Kidney (tissue), 14 donors: ENCODE data around the gene SLC7A14. TPM values are rescaled to one million over a fixed set of nuclear protein-coding genes. Genes with fewer than 3 reads are reported as not detected.

ENCODE experiments used
- DNase-seq, 5 donors: peaks; one replicate each; pipeline ENCODE4 v3.0.0-alpha.2; 2013 to 2020
- FAIRE-seq: peaks from 2 replicates; lab custom pipeline; 2012; peaks lifted over from hg19 to GRCh38; lab: Jason Lieb, UNC
- H3K27ac ChIP-seq, 2 donors: one replicate each; pipeline ENCODE4 v1.7.0; 2013; ENCODE audit warnings: low read depth in 2 of 2, low read length in 2 of 2, inconsistent platforms in 1 of 2
- H3K27me3 ChIP-seq: one replicate; pipeline ENCODE4 v1.7.1; 2013; ENCODE audit warnings: low read length, inconsistent platforms; ENCODE audit not compliant: control insufficient read depth, insufficient read depth
- H3K36me3 ChIP-seq, 3 donors: one replicate each; pipeline versions ENCODE4 v1.7.0 to v1.7.1; 2013; ENCODE audit warnings: low read length in 3 of 3, control low read depth in 1 of 3, inconsistent platforms in 1 of 3; ENCODE audit not compliant: insufficient read depth in 3 of 3, control insufficient read depth in 2 of 3
- H3K4me1 ChIP-seq, 3 donors: one replicate each; pipeline versions ENCODE4 v1.7.0 to v1.7.1; 2013; ENCODE audit warnings: low read length in 3 of 3, inconsistent platforms in 1 of 3, low read depth in 1 of 3; ENCODE audit not compliant: control insufficient read depth in 2 of 3, insufficient read depth in 2 of 3
- H3K4me3 ChIP-seq, 3 donors: one replicate each; pipeline versions ENCODE4 v1.7.0 to v1.8.1; 2013; ENCODE audit warnings: low read length in 3 of 3, control low read depth in 1 of 3, inconsistent platforms in 1 of 3
- H3K9ac ChIP-seq, 3 donors: one replicate each; pipeline versions ENCODE4 v1.7.0 to v1.7.1; 2013; ENCODE audit warnings: low read length in 3 of 3, control low read depth in 1 of 3, inconsistent platforms in 1 of 3
- H3K9me3 ChIP-seq, 3 donors: one replicate each; pipeline versions ENCODE4 v1.7.0 to v1.7.1; 2013; ENCODE audit warnings: low read length in 3 of 3, control low read depth in 1 of 3, inconsistent platforms in 1 of 3; ENCODE audit not compliant: control insufficient read depth in 2 of 3, insufficient read depth in 1 of 3
- intact Hi-C: fragments of 100-400 bp; cut with DNase I; formaldehyde crosslinking; loops from one replicate; pipeline ENCODE4 v1.11.1; 2022
- polyA plus RNA-seq: library from polyadenylated mRNA; stranded (reverse); fragments of 350-450 nt; fragmentation: Illumina TruSeq; extraction: RNeasy Lipid Tissue Mini Kit (QIAGEN cat#74804); gene quantifications from one replicate; pipeline ENCODE4 v1.2.3, GENCODE V29; 2014; ENCODE audit warnings: low read depth, low replicate concordance; ENCODE audit not compliant: insufficient read depth
- total RNA-seq: library from RNA; stranded (reverse); fragmentation: NEBNext Ultra II Directional; extraction: Animal tissue kit (Norgen Biotek cat#: 25700); gene quantifications from one replicate; pipeline ENCODE4 v1.2.1, GENCODE V29; 2021
- TF ChIP-seq, protein P1 (sequence below): IDR thresholded peaks from 3 replicates; pipeline ENCODE4 v1.5.1; 2012; ENCODE audit warnings: mild to moderate bottlenecking, moderate library complexity, borderline replicate concordance; ENCODE audit not compliant: insufficient read depth; ENCODE audit errors: extremely low read depth
- donor health status: control.
- donor health status: control.
- donor health status: control.
- donor health status: control.
- donor health status: control.
- donor health status: DM: yes; HTN: yes; CAD: no.
- donor health status: Normal renal cell carcinoma (clear cell type).

SLC7A14 gene
- total and polyA plus RNA-seq, 2 donors from 2014 or later: 0.04 TPM; not detected in 1

GRCh38 chr3:170426240-170426797 lies 159.6 kb downstream of the SLC7A14 start:
- Histone ChIP-seq H3K9me3 (no peaks in the 10 kb centered on the region), H3K9ac (no peak overlapping the region), H3K4me3 (no peak overlapping the region), H3K4me1 (no peaks in the 10 kb centered on the region), H3K27me3 (no peaks in the 10 kb centered on the region), H3K36me3 (no peaks in the 10 kb centered on the region), H3K27ac (no peak overlapping the region)
- TF ChIP-seq, protein P1, sequence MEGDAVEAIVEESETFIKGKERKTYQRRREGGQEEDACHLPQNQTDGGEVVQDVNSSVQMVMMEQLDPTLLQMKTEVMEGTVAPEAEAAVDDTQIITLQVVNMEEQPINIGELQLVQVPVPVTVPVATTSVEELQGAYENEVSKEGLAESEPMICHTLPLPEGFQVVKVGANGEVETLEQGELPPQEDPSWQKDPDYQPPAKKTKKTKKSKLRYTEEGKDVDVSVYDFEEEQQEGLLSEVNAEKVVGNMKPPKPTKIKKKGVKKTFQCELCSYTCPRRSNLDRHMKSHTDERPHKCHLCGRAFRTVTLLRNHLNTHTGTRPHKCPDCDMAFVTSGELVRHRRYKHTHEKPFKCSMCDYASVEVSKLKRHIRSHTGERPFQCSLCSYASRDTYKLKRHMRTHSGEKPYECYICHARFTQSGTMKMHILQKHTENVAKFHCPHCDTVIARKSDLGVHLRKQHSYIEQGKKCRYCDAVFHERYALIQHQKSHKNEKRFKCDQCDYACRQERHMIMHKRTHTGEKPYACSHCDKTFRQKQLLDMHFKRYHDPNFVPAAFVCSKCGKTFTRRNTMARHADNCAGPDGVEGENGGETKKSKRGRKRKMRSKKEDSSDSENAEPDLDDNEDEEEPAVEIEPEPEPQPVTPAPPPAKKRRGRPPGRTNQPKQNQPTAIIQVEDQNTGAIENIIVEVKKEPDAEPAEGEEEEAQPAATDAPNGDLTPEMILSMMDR: no peak
- FAIRE-seq: no peak
- intact Hi-C loops: no loop called here
- no peak for DNase-seq

GRCh38 chr3:170425491-170426239 lies 160.2 kb downstream of the SLC7A14 start:
- peak in 1 of 5 donors; percentile 21 for DNase-seq
- no peaks in the 10 kb centered on the region for H3K36me3 ChIP-seq
- no peaks in the 10 kb centered on the region for H3K9me3 ChIP-seq
- FAIRE-seq: no peak
- intact Hi-C loops: no loop called here
- TF ChIP-seq, protein P1: no peak
- no peak overlapping the region for H3K4me3 ChIP-seq
- no peaks in the 10 kb centered on the region for H3K27me3 ChIP-seq
- no peak overlapping the region for H3K9ac ChIP-seq
- no peaks in the 10 kb centered on the region for H3K4me1 ChIP-seq
- no peak overlapping the region for H3K27ac ChIP-seq

GRCh38 chr3:170424879-170425278 lies 161.0 kb downstream of the SLC7A14 start:
- Histone ChIP-seq H3K9ac (no peak overlapping the region), H3K27ac (no peak overlapping the region), H3K27me3 (no peaks in the 10 kb centered on the region), H3K9me3 (no peaks in the 10 kb centered on the region), H3K4me1 (no peaks in the 10 kb centered on the region), H3K36me3 (no peaks in the 10 kb centered on the region), H3K4me3 (no peak overlapping the region)
- DNase-seq (no peak), FAIRE-seq (no peak)
- TF ChIP-seq, protein P1: no peak
- intact Hi-C loops: no loop called here
